RCC 7860 (cell line): ENCODE results near the gene PPIAL4G.
"Not testable (repeated sequence)": the region's sequence is repeated elsewhere in the genome, so short reads cannot be mapped to it uniquely, and the experiment has no call there.

ENCODE experiments used
- DNase-seq: peaks from one replicate; pipeline ENCODE4 v3.0.0-alpha.2; 2015; ENCODE audit warnings: low spot score
- FAIRE-seq: peaks from 2 replicates; lab custom pipeline; 2012; peaks lifted over from hg19 to GRCh38; lab: Jason Lieb, UNC

PPIAL4G gene

GRCh38 chr1:148483029-148483428, at the start of gene PPIAL4G:
PPIAL4G (minus strand) TSS chr1:148483302; CDS start chr1:148483252, 50 bp downstream.
- not testable (repeated sequence) for FAIRE-seq, DNase-seq

- not testable (repeated sequence) for FAIRE-seq, DNase-seq
Measured at GRCh38 chr1:148532158-148532557, 49.1 kb upstream of the PPIAL4G start.

GRCh38 chr1:148529101-148529567, 46.0 kb upstream of the PPIAL4G start:
- not testable (repeated sequence) for FAIRE-seq
- peak; percentile 89 for DNase-seq

- not testable (repeated sequence) for FAIRE-seq
Measured at GRCh38 chr1:148528591-148528990, 45.5 kb upstream of the PPIAL4G start.

GRCh38 chr1:148526587-148526986, 43.5 kb upstream of the PPIAL4G start:
- not testable (repeated sequence) for DNase-seq, FAIRE-seq

More at GRCh38 chr1:148528591-148528990, 45.5 kb upstream of the PPIAL4G start:
- not testable (repeated sequence) for DNase-seq

- DNase-seq, FAIRE-seq: not testable (repeated sequence)
Measured at GRCh38 chr1:148523205-148524144, 40.4 kb upstream of the PPIAL4G start.

- DNase-seq, result peak; percentile 98
- not testable (repeated sequence) for FAIRE-seq
Measured at GRCh38 chr1:148522561-148523204, 39.6 kb upstream of the PPIAL4G start.

GRCh38 chr1:148522072-148522471, 39.0 kb upstream of the PPIAL4G start:
- DNase-seq, result peak; percentile 80
- FAIRE-seq, result not testable (repeated sequence)

- DNase-seq, FAIRE-seq: not testable (repeated sequence)
Measured at GRCh38 chr1:148514310-148514709, 31.2 kb upstream of the PPIAL4G start.

GRCh38 chr1:148512571-148513184, 29.6 kb upstream of the PPIAL4G start:
- FAIRE-seq, result not testable (repeated sequence)
- peak; percentile 76 for DNase-seq

- FAIRE-seq, DNase-seq: not testable (repeated sequence)
Measured at GRCh38 chr1:148493933-148494332, 10.8 kb upstream of the PPIAL4G start.

GRCh38 chr1:148481134-148481533, 2.0 kb downstream of the PPIAL4G start:
- not testable (repeated sequence) for FAIRE-seq, DNase-seq

GRCh38 chr1:148459694-148460093, 23.4 kb downstream of the PPIAL4G start:
- DNase-seq, FAIRE-seq: not testable (repeated sequence)

GRCh38 chr1:148458901-148459581, 24.1 kb downstream of the PPIAL4G start:
- FAIRE-seq, DNase-seq: not testable (repeated sequence)

GRCh38 chr1:148458398-148458797, 24.7 kb downstream of the PPIAL4G start:
- DNase-seq, FAIRE-seq: not testable (repeated sequence)

GRCh38 chr1:148452845-148453244, 30.3 kb downstream of the PPIAL4G start:
- not testable (repeated sequence) for FAIRE-seq
- DNase-seq, result peak; percentile 22

- not testable (repeated sequence) for FAIRE-seq, DNase-seq
Measured at GRCh38 chr1:148439654-148440325, 43.3 kb downstream of the PPIAL4G start.

- FAIRE-seq (no peak), DNase-seq (no peak)
Measured at GRCh38 chr1:148435406-148435805, 47.7 kb downstream of the PPIAL4G start.

GRCh38 chr1:148434832-148435231, 48.3 kb downstream of the PPIAL4G start:
- no peak for DNase-seq
- no peak for FAIRE-seq
